Endothelial cell of umbilical vein (primary cell): ENCODE data around the gene PRKAG2. TPM values are rescaled to one million over a fixed set of nuclear protein-coding genes. Genes with fewer than 3 reads are reported as not detected.

Experiments
- BruUV-seq: library from RNA; stranded (reverse); fragments of 400-500 nt; replicated peaks from 2 replicates; lab custom pipeline; 2021; lab: Mats Ljungman, UMichigan
- CTCF ChIA-PET: fragments of 300-600, 350-600 bp; sonication (Branson Sonifier 250); formaldehyde crosslinking; loops from one replicate; lab custom pipeline; 2021; ENCODE audit warnings: antibody characterized with exemption, inconsistent platforms; lab: Charles Lee
- POLR2A ChIA-PET: fragments of 300-600, 350-600 bp; sonication (Branson Sonifier 250); formaldehyde crosslinking; loops from one replicate; lab custom pipeline; 2021; ENCODE audit warnings: antibody characterized with exemption, inconsistent platforms; lab: Charles Lee
- DNase-seq: peaks from one replicate; pipeline ENCODE4 v3.0.0-alpha.2; 2011; ENCODE audit warnings: low read depth, low spot score
- FAIRE-seq: peaks from 2 replicates; lab custom pipeline; 2011; peaks lifted over from hg19 to GRCh38; lab: Jason Lieb, UNC
- H2AFZ ChIP-seq: 2 replicates; pipeline ENCODE4 v1.6.0; 2012; ENCODE audit warnings: low read depth, low read length, control low read depth, inconsistent platforms
- H3K27ac ChIP-seq: 2 replicates; pipeline ENCODE4 v1.5.1; 2011; ENCODE audit warnings: low read depth, mild to moderate bottlenecking, control low read depth, low read length, moderate library complexity; ENCODE audit not compliant: insufficient read depth
- H3K27me3 ChIP-seq, 2 experiments: 2 replicates each; pipeline versions ENCODE4 v1.6.0 to v1.6.1; 2011; ENCODE audit warnings: low read length in 2 of 2, mixed read lengths in 1 of 2; ENCODE audit not compliant: control insufficient read depth in 2 of 2, insufficient read depth in 2 of 2
- H3K36me3 ChIP-seq, 2 experiments: 2 replicates in 1 of 2; 3 replicates in 1 of 2; pipeline ENCODE4 v1.5.1; 2011; ENCODE audit warnings: low read length in 2 of 2, mild to moderate bottlenecking in 1 of 2, moderate library complexity in 1 of 2; ENCODE audit not compliant: control insufficient read depth in 2 of 2, insufficient read depth in 2 of 2; ENCODE audit errors: extremely low read depth in 1 of 2
- H3K4me1 ChIP-seq: 3 replicates; pipeline ENCODE4 v1.5.1; 2011; ENCODE audit warnings: mild to moderate bottlenecking, low read length; ENCODE audit not compliant: control insufficient read depth, insufficient read depth; ENCODE audit errors: extremely low read depth
- H3K4me2 ChIP-seq: 2 replicates; pipeline ENCODE4 v1.6.1; 2011; ENCODE audit warnings: low read length, control low read depth, mixed read lengths; ENCODE audit not compliant: insufficient read depth
- H3K4me3 ChIP-seq, 3 experiments: fragments of 200-600 bp in 1 of 3; sonication (generic), shearing (Covaris generic) in 1 of 3; replicated peaks in 1 of 3; 2 replicates each; pipeline ENCODE4 v1.5.1; 2011 to 2016; ENCODE audit warnings: control low read depth in 3 of 3, low read length in 3 of 3, mild to moderate bottlenecking in 2 of 3, inconsistent platforms in 1 of 3, low read depth in 1 of 3, moderate library complexity in 1 of 3; ENCODE audit not compliant: insufficient read depth in 1 of 3
- H3K79me2 ChIP-seq: 2 replicates; pipeline ENCODE4 v1.6.0; 2012; ENCODE audit warnings: low read length, inconsistent platforms; ENCODE audit not compliant: control insufficient read depth, insufficient read depth
- H3K9ac ChIP-seq: replicated peaks from 2 replicates; pipeline ENCODE3; 2011; ENCODE audit warnings: low read length, control low read depth; ENCODE audit not compliant: insufficient read depth; ENCODE audit errors: extremely low read depth
- H3K9me1 ChIP-seq: replicated peaks from 3 replicates; pipeline ENCODE4 v1.6.0; 2011; ENCODE audit warnings: mild to moderate bottlenecking, low read length; ENCODE audit not compliant: control insufficient read depth, insufficient read depth; ENCODE audit errors: extremely low read depth
- H3K9me3 ChIP-seq: replicated peaks from 2 replicates; pipeline ENCODE4 v1.5.1; 2012; ENCODE audit warnings: low read length, inconsistent platforms; ENCODE audit not compliant: control insufficient read depth, insufficient read depth
- H4K20me1 ChIP-seq: replicated peaks from 2 replicates; pipeline ENCODE3; 2011; ENCODE audit warnings: mild to moderate bottlenecking, low read length; ENCODE audit not compliant: control insufficient read depth, insufficient read depth; ENCODE audit errors: extremely low read depth
- CTCF ChIP-seq, 2 donors: IDR thresholded peaks; 1 replicate in 1 of 2; 2 replicates in 1 of 2; pipeline ENCODE4 v1.5.1; 2011; ENCODE audit warnings: low read length in 2 of 2, mild to moderate bottlenecking in 2 of 2, moderate library complexity in 2 of 2, control low read depth in 1 of 2, inconsistent platforms in 1 of 2, low read depth in 1 of 2; ENCODE audit not compliant: insufficient read depth in 1 of 2; ENCODE audit errors: extremely low read depth in 1 of 2
- EZH2 ChIP-seq: IDR thresholded peaks from 2 replicates; pipeline ENCODE4 v1.6.1; 2012; ENCODE audit warnings: borderline replicate concordance, low read depth, mild to moderate bottlenecking, moderate library complexity, low read length, inconsistent platforms; ENCODE audit not compliant: severe bottlenecking
- FOS ChIP-seq: IDR thresholded peaks from 2 replicates; pipeline ENCODE4 v1.6.1; 2011; ENCODE audit warnings: mild to moderate bottlenecking, low read length, moderate library complexity, borderline replicate concordance; ENCODE audit not compliant: insufficient read depth
- GATA2 ChIP-seq: IDR thresholded peaks from 2 replicates; pipeline ENCODE4 v1.7.0; 2011; ENCODE audit warnings: low read depth, mild to moderate bottlenecking, moderate library complexity, mixed read lengths, low read length; ENCODE audit not compliant: insufficient read length, insufficient read depth
- JUN ChIP-seq: IDR thresholded peaks from 2 replicates; pipeline ENCODE4 v1.6.1; 2011; ENCODE audit warnings: borderline replicate concordance, low read depth; ENCODE audit not compliant: insufficient read length, insufficient read depth
- MYC ChIP-seq: IDR thresholded peaks from one replicate; pipeline ENCODE4 v1.6.1; 2011; ENCODE audit warnings: mild to moderate bottlenecking, low read depth, low read length
- POLR2A ChIP-seq: IDR thresholded peaks from 2 replicates; pipeline ENCODE4 v1.6.1; 2012; ENCODE audit warnings: low read depth, mild to moderate bottlenecking, control low read depth, low read length
- POLR2AphosphoS5 ChIP-seq: IDR thresholded peaks from 2 replicates; pipeline ENCODE4 v1.6.1; 2012; ENCODE audit warnings: low read depth, mild to moderate bottlenecking, control low read depth, low read length, moderate library complexity; ENCODE audit not compliant: insufficient read depth
- dilution Hi-C: fragments of 300-500 bp; cut with MboI; formaldehyde crosslinking; loops from one replicate; pipeline ENCODE4 v1.15.0; 2019; ENCODE audit warnings: low sequenced_read_pairs; ENCODE audit not compliant: extremely low pct_ligation_motif_present
- intact Hi-C: fragments of 100-400 bp; cut with micrococcal nuclease; formaldehyde crosslinking; loops from one replicate; pipeline ENCODE4 v1.10.0; 2022
- polyA plus RNA-seq, 4 experiments: library from polyadenylated mRNA; depleted of rRNA in 3 of 4; stranded (reverse) in 3 of 4; unstranded in 1 of 4; fragments of >200 nt; gene quantifications; 2 replicates each; pipeline versions ENCODE4 v1.2.1 to v1.2.3, GENCODE V29; 2011 to 2012; ENCODE audit warnings: missing spikeins in 1 of 4
- total RNA-seq: library from RNA; stranded (reverse); gene quantifications from 2 replicates; pipeline ENCODE4 v1.2.3, GENCODE V29; 2021
- TF ChIP-seq, protein P1 (sequence below): IDR thresholded peaks from 2 replicates; pipeline ENCODE4 v1.6.1; 2011; ENCODE audit not compliant: insufficient read depth, insufficient read length

The PRKAG2 gene
- total and polyA plus RNA-seq, 2 donors (not counting 3 experiments of a cell fraction or from before 2014, with no cell fraction given): 19.3 to 51.5 TPM

DNA sequence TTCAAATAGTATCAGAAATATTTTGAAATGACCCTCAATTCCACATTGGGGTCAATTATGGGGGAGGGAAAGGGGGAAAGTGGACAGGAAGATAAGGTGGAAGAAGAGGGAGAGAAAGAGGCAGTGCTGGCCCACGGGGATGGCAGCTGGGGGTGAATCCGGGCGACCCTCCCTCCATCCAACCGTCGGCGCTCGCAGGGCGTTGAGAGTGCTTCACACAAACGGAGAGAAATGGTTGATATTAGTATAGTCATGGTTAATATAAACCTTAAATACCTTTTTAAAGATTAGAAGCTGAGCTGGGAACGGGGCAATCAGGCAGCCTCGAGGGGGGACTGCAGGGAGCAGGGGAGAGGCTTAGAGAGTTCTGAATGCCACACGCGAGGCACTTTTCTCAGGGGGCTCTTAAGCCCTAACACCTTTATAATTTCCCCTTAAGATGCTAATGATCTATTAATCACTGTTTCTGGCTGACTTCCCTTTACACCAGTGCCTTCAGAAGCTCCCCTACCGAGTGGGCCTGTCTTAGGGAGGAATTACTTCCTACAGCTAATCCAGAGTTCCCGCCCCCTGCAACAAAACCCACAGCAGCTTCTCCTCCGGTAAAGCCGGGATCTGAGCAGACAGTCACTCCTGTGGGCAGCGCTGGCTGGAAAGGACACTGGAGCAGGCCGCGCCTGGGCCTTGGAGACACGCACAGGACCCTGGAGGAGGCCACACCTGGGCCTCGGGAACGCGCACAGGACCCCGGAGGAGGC, 39.5 kb downstream of the PRKAG2 start:
- Histone ChIP-seq H3K4me2 (no peak overlapping the region), H3K27me3 (no peaks in the 10 kb centered on the region), H3K36me3 (no peaks in the 10 kb centered on the region), H3K4me1 (no peaks in the 10 kb centered on the region), H4K20me1 (no peaks in the 10 kb centered on the region), H3K27ac (no peak overlapping the region), H3K9ac (no peak overlapping the region), H3K4me3 (no peak overlapping the region), H2AFZ (no peak overlapping the region), H3K79me2 (no peaks in the 10 kb centered on the region), H3K9me3 (no peaks in the 10 kb centered on the region), H3K9me1 (no peaks in the 10 kb centered on the region)
- intact Hi-C loops (no loop called here), dilution Hi-C loops (no loop called here)
- FAIRE-seq (no peak), DNase-seq (no peak)
- CTCF ChIA-PET: no interaction called here
- BruUV-seq: no TSS peak
- POLR2A ChIA-PET: no interaction called here
- TF ChIP-seq POLR2AphosphoS5 (no peak), CTCF (IDR thresholded peaks at IDR 0.05; ENCODE audit: extremely low read depth in 1 of 2, insufficient read depth in 1 of 2, low read depth in 1 of 2, low read length in 2 of 2) (no peak), POLR2A (no peak)
- TF ChIP-seq, protein P1, sequence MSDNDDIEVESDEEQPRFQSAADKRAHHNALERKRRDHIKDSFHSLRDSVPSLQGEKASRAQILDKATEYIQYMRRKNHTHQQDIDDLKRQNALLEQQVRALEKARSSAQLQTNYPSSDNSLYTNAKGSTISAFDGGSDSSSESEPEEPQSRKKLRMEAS: no peak

DNA sequence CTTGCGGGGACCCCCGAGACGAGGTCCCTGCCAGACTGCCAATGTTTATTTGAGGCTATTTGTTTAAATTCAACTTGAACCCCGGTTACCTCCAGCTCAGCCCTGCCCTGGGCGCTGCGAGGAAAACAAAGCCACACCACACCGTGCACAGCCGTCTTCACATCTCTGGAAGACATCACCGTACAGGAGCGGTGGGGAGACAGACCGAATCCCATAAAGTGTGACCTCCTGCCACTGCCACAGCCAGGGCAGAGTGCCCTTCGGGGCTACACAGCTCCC, 40.0 kb downstream of the PRKAG2 start:
- dilution Hi-C loops: no loop called here
- no peaks in the 10 kb centered on the region for H3K9me3 ChIP-seq
- CTCF ChIA-PET: no interaction called here
- no peak overlapping the region for H3K27ac ChIP-seq
- H3K27me3 ChIP-seq: no peaks in the 10 kb centered on the region
- BruUV-seq: no TSS peak
- DNase-seq: no peak
- no peak for FAIRE-seq
- H3K4me1 ChIP-seq: no peaks in the 10 kb centered on the region
- no peaks in the 10 kb centered on the region for H3K36me3 ChIP-seq
- H3K9me1 ChIP-seq: no peaks in the 10 kb centered on the region
- POLR2A ChIA-PET: no interaction called here
- no peak overlapping the region for H2AFZ ChIP-seq
- no peak overlapping the region for H3K4me3 ChIP-seq
- H3K9ac ChIP-seq: no peak overlapping the region
- H4K20me1 ChIP-seq: no peaks in the 10 kb centered on the region
- no peak for TF ChIP-seq FOS
- TF ChIP-seq JUN: no peak
- no peak for TF ChIP-seq POLR2A
- TF ChIP-seq POLR2AphosphoS5: no peak
- TF ChIP-seq, protein P1: no peak
- no peak for TF ChIP-seq GATA2
- no peak for TF ChIP-seq EZH2
- no peak for TF ChIP-seq MYC
- no peak for TF ChIP-seq CTCF (IDR thresholded peaks at IDR 0.05; ENCODE audit: extremely low read depth in 1 of 2, insufficient read depth in 1 of 2, low read depth in 1 of 2, low read length in 2 of 2)
- no peak overlapping the region for H3K4me2 ChIP-seq
- intact Hi-C loops: no loop called here
- H3K79me2 ChIP-seq: no peaks in the 10 kb centered on the region
